CD4-positive, alpha-beta memory T cell (primary cell): ENCODE data around the gene SCO2. TPM values are rescaled to one million over a fixed set of nuclear protein-coding genes. Genes with fewer than 3 reads are reported as not detected.

Source experiments
- CTCF ChIA-PET: fragments of 350-600 bp; sonication (Branson Sonifier 250); formaldehyde crosslinking; loops from one replicate; lab custom pipeline; 2021; ENCODE audit warnings: inconsistent platforms; ENCODE audit not compliant: partially characterized antibody; lab: Charles Lee
- POLR2A ChIA-PET: fragments of 350-600 bp; sonication (Branson Sonifier 250); formaldehyde crosslinking; loops from one replicate; lab custom pipeline; 2021; ENCODE audit not compliant: partially characterized antibody; lab: Charles Lee
- DNase-seq, 5 donors: peaks; one replicate each; pipeline versions ENCODE4 v3.0.0 to v3.0.0-alpha.2; 2020 to 2022; ENCODE audit warnings: mixed read lengths in 1 of 5
- H3K27ac ChIP-seq: one replicate; pipeline ENCODE4 v1.7.0; 2013; ENCODE audit warnings: low read depth, low read length
- H3K27me3 ChIP-seq: 2 replicates; pipeline ENCODE4 v1.7.0; 2013; ENCODE audit warnings: mild to moderate bottlenecking, low read length, moderate library complexity; ENCODE audit not compliant: insufficient read depth
- H3K36me3 ChIP-seq: 2 replicates; pipeline ENCODE4 v1.7.0; 2013; ENCODE audit warnings: mild to moderate bottlenecking, low read length, moderate library complexity; ENCODE audit not compliant: insufficient read depth
- H3K4me1 ChIP-seq: 2 replicates; pipeline ENCODE4 v1.7.0; 2013; ENCODE audit warnings: mild to moderate bottlenecking, low read length, moderate library complexity; ENCODE audit not compliant: insufficient read depth
- H3K4me3 ChIP-seq, 2 donors: one replicate each; pipeline ENCODE4 v1.7.0; 2013; ENCODE audit warnings: low read length in 2 of 2, mild to moderate bottlenecking in 1 of 2
- H3K9me3 ChIP-seq, 2 donors: one replicate each; pipeline ENCODE4 v1.7.0; 2013; ENCODE audit warnings: low read length in 2 of 2, control low read depth in 1 of 2; ENCODE audit not compliant: control insufficient read depth in 1 of 2
- H3K27ac Mint-ChIP-seq, 7 donors: one replicate each; pipeline ENCODE4 v1.8.0; 2020 to 2021; ENCODE audit warnings: mixed read lengths in 7 of 7, mild to moderate bottlenecking in 6 of 7, inconsistent platforms in 3 of 7, moderate library complexity in 3 of 7
- H3K27me3 Mint-ChIP-seq, 2 donors: one replicate each; pipeline ENCODE4 v1.8.0; 2020 to 2021; ENCODE audit warnings: mixed read lengths in 2 of 2
- H3K36me3 Mint-ChIP-seq, 2 donors: one replicate each; pipeline ENCODE4 v1.8.0; 2020 to 2021; ENCODE audit warnings: mixed read lengths in 2 of 2, inconsistent platforms in 1 of 2, mild to moderate bottlenecking in 1 of 2
- H3K4me1 Mint-ChIP-seq, 4 donors: one replicate each; pipeline ENCODE4 v1.8.0; 2020 to 2021; ENCODE audit warnings: mixed read lengths in 4 of 4, mild to moderate bottlenecking in 1 of 4
- H3K4me3 Mint-ChIP-seq, 8 donors: one replicate each; pipeline ENCODE4 v1.8.0; 2020 to 2021; ENCODE audit warnings: mixed read lengths in 8 of 8, mild to moderate bottlenecking in 7 of 8, moderate library complexity in 6 of 8, inconsistent platforms in 3 of 8
- H3K9me3 Mint-ChIP-seq, 8 donors: one replicate each; pipeline ENCODE4 v1.8.0; 2020 to 2021; ENCODE audit warnings: mixed read lengths in 8 of 8, mild to moderate bottlenecking in 5 of 8, inconsistent platforms in 3 of 8, moderate library complexity in 1 of 8
- intact Hi-C: fragments of 100-400 bp; cut with micrococcal nuclease; formaldehyde crosslinking; loops from one replicate; pipeline ENCODE4 v1.15.1; 2023
- polyA plus RNA-seq, 2 donors: library from polyadenylated mRNA; unstranded; fragments of 300-500 nt; fragmentation: Illumina TruSeq; gene quantifications; one replicate each; pipeline ENCODE4 v1.2.3, GENCODE V29; 2021
- total RNA-seq, 2 experiments: library from RNA; stranded (reverse); gene quantifications; one replicate each; pipeline ENCODE4 v1.2.3, GENCODE V29; 2021

SCO2 gene
- total and polyA plus RNA-seq, 4 experiments from 2014 or later = 3.6 to 8.1 TPM; not detected in 2

DNA sequence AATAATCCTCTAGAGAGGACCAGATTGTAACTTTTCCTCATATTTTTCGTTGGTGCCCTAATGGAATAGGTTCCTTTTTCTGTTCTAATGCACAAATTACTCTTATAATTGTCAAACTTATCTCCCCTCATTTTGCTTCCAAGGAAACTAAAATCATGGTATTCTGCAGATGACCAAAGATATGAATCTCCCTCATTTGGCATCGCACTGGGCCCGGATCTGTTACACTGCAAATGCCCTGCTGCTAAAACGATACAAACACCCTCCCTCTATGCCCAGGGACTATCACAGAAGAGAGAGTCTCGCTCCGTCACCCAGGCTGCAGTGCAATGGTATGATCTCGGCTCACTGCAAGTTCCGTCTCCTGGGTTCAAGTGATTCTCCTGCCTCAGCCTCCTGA is 27.9 kb upstream of the SCO2 start:
- Mint-ChIP-seq H3K9me3 (no peaks in the 10 kb centered on the region), H3K36me3 (no peaks in the 10 kb centered on the region), H3K4me1 (peaks cover 10 to 18% (median 14%) of the 10 kb centered on the region in 4 donors), H3K4me3 (no peak overlapping the region), H3K27ac (no peak overlapping the region), H3K27me3 (no peaks in the 10 kb centered on the region)
- Histone ChIP-seq H3K9me3 (no peaks in the 10 kb centered on the region), H3K4me1 (peaks cover 21% of the 10 kb centered on the region), H3K4me3 (no peak overlapping the region), H3K27ac (no peak overlapping the region), H3K27me3 (no peaks in the 10 kb centered on the region), H3K36me3 (no peaks in the 10 kb centered on the region)
- intact Hi-C loops = no loop called here
- DNase-seq = no peak
- CTCF ChIA-PET = interaction anchor here (1.0 to 1.4 kb wide), 2 partner anchors 10 to 301 kb away, joined by 3 to 6 read pairs; partner anchors contain the start of gene SYCE3
- POLR2A ChIA-PET = interaction anchor here (6.8 kb wide), 1 partner anchor 26 kb away, joined by 151 read pairs; the partner anchor contains the start of genes SCO2 and TYMP

DNA sequence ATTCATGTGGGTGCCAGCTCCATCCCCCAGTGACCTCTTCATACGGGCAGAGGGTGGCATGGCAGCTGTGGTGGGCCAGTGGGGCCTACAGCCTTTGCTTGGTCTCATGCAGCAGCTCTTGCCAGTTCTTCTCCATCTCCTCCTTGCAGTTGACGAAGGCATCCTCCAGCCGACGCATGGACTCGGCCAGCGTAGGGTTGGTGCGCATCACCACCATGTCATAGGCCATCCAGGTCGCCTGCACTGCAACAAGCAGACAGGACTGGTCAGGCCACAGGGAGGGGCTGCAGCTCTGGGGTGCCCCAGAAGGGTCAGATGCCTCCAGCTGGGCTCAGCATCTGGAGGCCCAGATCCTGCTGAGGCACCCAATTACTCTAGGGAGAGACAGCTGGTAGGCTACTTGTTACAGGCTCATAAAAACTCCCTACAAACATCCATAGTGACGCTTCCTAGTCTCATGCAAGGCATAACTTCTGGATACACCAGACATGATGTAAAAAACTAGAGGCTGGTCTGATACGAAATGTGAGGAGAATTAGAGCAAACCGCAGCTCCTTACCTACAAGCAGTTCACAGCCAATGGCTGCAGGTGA is 25.9 kb upstream of the SCO2 start:
- H3K36me3 ChIP-seq = no peaks in the 10 kb centered on the region
- Mint-ChIP-seq H3K27me3 (no peaks in the 10 kb centered on the region), H3K4me3 (peak overlapping the region in 5 of 8 donors; percentile 28 to 76 (median 40)), H3K9me3 (no peaks in the 10 kb centered on the region), H3K36me3 (no peaks in the 10 kb centered on the region), H3K27ac (peak overlapping the region in 3 of 7 donors; percentile 12 to 48 (median 32)), H3K4me1 (peaks cover 12 to 26% (median 18%) of the 10 kb centered on the region in 4 donors)
- no peak for DNase-seq
- H3K27ac ChIP-seq = no peak overlapping the region
- POLR2A ChIA-PET = interaction anchor here (1.1 to 6.8 kb wide), 6 partner anchors 12 to 69 kb away, joined by 7 to 151 read pairs (median 12); partner anchors contain the start of genes CHKB, SCO2, SYCE3 and TYMP
- CTCF ChIA-PET = interaction anchor here (1.0 to 4.8 kb wide), 7 partner anchors 12 to 69 kb away, joined by 3 to 32 read pairs (median 5); partner anchors contain the start of genes SCO2 and SYCE3
- intact Hi-C loops = no loop called here
- peaks cover 27% of the 10 kb centered on the region for H3K4me1 ChIP-seq
- no peaks in the 10 kb centered on the region for H3K27me3 ChIP-seq
- no peaks in the 10 kb centered on the region for H3K9me3 ChIP-seq
- H3K4me3 ChIP-seq = no peak overlapping the region

DNA sequence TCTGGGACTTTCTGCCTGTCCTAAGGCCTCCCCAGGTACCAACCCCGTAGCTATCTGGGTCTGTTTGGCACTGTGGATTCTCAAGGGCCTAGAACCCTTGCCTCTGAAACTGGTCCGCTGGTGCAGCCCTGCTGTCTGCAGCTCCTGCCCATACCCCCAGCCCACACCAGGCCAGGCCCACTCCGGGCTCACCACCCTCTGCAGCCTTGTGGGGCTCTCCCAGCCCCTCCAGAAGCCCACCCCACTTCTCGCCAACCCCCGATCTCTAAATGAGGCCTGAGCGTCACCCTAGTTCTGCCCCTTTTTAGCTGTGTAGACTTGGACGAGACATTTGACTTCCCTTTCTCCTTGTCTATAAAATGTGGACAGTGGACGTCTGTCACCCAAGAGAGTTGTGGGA is 25.0 kb upstream of the SCO2 start:
- H3K9me3 ChIP-seq = no peaks in the 10 kb centered on the region
- intact Hi-C loops = no loop called here
- POLR2A ChIA-PET = interaction anchor here (0.8 to 6.8 kb wide), 8 partner anchors 11 to 78 kb away, joined by 3 to 151 read pairs (median 10); partner anchors contain the start of genes ARSA, CHKB, MAPK8IP2 and SCO2
- H3K9me3 Mint-ChIP-seq = no peaks in the 10 kb centered on the region
- H3K27ac ChIP-seq = no peak overlapping the region
- H3K27me3 Mint-ChIP-seq = no peaks in the 10 kb centered on the region
- H3K4me1 ChIP-seq = peaks cover 36% of the 10 kb centered on the region
- H3K4me1 Mint-ChIP-seq = peaks cover 18 to 34% (median 26%) of the 10 kb centered on the region in 4 donors
- no peaks in the 10 kb centered on the region for H3K36me3 Mint-ChIP-seq
- no peaks in the 10 kb centered on the region for H3K27me3 ChIP-seq
- no peak overlapping the region for H3K4me3 ChIP-seq
- DNase-seq = no peak
- CTCF ChIA-PET = interaction anchor here (1.0 to 4.8 kb wide), 7 partner anchors 11 to 70 kb away, joined by 3 to 32 read pairs (median 5); partner anchors contain the start of genes SCO2 and SYCE3
- peak overlapping the region in 6 of 7 donors; percentile 32 to 77 (median 73) for H3K27ac Mint-ChIP-seq
- no peaks in the 10 kb centered on the region for H3K36me3 ChIP-seq
- H3K4me3 Mint-ChIP-seq = peak overlapping the region; percentile 6 to 83 (median 78)

DNA sequence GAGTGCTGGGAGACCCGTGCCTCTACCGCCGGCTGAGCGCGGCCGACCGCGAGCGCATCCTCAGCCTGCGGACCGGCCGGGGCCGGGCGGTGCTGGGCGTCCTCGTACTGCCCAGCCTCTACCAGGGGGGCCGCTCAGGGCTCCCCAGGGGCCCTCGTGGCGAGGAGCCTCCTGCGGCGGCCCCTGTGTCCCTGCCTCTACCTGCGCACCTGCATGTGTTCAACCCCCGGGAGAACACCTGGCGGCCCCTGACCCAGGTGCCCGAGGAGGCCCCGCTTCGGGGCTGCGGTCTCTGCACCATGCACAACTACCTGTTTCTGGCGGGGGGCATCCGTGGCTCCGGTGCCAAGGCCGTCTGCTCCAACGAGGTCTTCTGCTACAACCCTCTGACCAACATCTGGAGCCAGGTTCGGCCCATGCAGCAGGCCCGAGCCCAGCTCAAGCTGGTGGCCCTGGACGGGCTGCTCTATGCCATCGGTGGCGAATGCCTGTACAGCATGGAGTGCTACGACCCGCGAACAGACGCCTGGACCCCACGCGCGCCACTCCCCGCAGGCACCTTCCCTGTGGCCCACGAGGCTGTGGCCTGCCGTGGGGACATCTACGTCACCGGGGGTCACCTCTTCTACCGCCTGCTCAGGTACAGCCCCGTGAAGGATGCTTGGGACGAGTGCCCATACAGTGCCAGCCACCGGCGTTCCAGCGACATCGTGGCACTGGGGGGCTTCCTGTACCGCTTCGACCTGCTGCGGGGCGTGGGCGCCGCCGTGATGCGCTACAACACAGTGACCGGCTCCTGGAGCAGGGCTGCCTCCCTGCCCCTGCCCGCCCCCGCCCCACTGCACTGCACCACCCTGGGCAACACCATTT is 23.8 kb upstream of the SCO2 start:
- H3K9me3 ChIP-seq = no peaks in the 10 kb centered on the region
- H3K4me1 ChIP-seq = peaks cover 48% of the 10 kb centered on the region
- DNase-seq = no peak
- peak overlapping the region; percentile 29 to 73 for H3K4me3 ChIP-seq
- H3K27ac ChIP-seq = peak overlapping the region; percentile 74
- intact Hi-C loops = loop anchor here (1.0 to 5.0 kb wide), 2 partner anchors 24 to 42 kb away; partner anchors contain the start of genes LMF2, NCAPH2 and SCO2
- ChIA-PET CTCF (interaction anchor here (0.8 to 4.8 kb wide), 11 partner anchors 10 to 75 kb away, joined by 3 to 32 read pairs (median 6); partner anchors contain the start of genes SCO2 and SYCE3), POLR2A (interaction anchor here (0.8 to 6.8 kb wide), 26 partner anchors 8 to 362 kb away, joined by 3 to 151 read pairs (median 6); partner anchors contain the start of genes ARSA, CHKB, CPT1B and HDAC10)
- H3K27me3 Mint-ChIP-seq = no peaks in the 10 kb centered on the region
- H3K36me3 ChIP-seq = no peaks in the 10 kb centered on the region
- H3K4me1 Mint-ChIP-seq = peaks cover 24 to 47% (median 35%) of the 10 kb centered on the region in 4 donors
- H3K36me3 Mint-ChIP-seq = no peaks in the 10 kb centered on the region
- peak overlapping the region in 6 of 7 donors; percentile 57 to 82 (median 76) for H3K27ac Mint-ChIP-seq
- peak overlapping the region; percentile 70 to 84 (median 78) for H3K4me3 Mint-ChIP-seq
- no peaks in the 10 kb centered on the region for H3K27me3 ChIP-seq
- no peaks in the 10 kb centered on the region for H3K9me3 Mint-ChIP-seq

DNA sequence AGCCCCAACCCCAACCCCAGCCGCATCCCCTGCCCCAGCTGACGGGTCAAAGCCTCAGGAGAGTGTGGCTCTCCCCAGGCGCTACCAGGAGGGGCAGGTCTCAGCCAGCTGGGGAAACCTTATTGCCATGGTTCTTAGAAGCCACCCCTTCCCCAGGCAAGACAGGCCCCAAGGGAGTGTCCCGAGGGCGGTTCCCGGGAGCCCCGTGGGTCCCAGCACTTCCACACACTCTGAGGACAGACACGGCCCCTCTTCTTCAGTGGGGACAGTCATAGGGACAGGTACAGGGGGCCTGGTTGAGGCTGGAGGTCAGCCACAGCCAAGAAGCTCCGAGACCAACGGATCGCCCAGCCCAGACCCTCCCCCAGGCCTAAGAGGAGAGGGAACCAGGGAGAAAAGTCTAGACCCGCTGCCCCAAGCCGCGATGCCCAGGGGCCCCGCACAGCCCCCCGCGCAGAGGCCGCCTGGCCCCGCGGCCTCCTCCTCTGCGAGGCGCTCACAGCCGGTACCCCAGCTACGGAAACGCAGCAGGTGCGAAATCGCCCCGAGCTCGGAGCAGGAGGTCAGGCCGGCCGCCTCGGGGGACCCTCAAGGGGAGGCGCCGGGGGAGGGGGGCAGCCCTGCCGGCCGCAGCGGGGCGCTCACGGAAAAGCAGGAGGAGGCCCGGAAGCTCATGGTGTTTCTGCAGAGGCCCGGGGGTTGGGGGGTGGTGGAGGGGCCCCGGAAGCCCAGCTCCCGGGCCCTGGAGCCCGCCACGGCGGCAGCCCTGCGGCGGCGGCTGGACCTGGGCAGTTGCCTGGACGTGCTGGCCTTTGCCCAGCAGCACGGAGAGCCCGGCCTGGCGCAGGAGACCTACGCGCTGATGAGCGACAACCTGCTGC is 22.9 kb upstream of the SCO2 start:
- Mint-ChIP-seq H3K4me1 (peaks cover 24 to 47% (median 35%) of the 10 kb centered on the region in 4 donors), H3K4me3 (peak overlapping the region; percentile 41 to 78 (median 72))
- POLR2A ChIA-PET = interaction anchor here (0.6 to 6.8 kb wide), 24 partner anchors 9 to 361 kb away, joined by 3 to 151 read pairs (median 6); partner anchors contain the start of genes ARSA, CHKB, CPT1B and HDAC10

More for the DNA sequence above, 22.9 kb upstream of the SCO2 start:
- CTCF ChIA-PET = interaction anchor here (0.8 to 4.8 kb wide), 13 partner anchors 8 to 76 kb away, joined by 3 to 32 read pairs (median 5); partner anchors contain the start of genes SCO2 and SYCE3
- Histone ChIP-seq H3K27me3 (no peaks in the 10 kb centered on the region), H3K4me3 (peak overlapping the region; percentile 29 to 73), H3K27ac (peak overlapping the region; percentile 74), H3K4me1 (peaks cover 53% of the 10 kb centered on the region), H3K36me3 (no peaks in the 10 kb centered on the region), H3K9me3 (no peaks in the 10 kb centered on the region)
- H3K27ac Mint-ChIP-seq = peak overlapping the region in 6 of 7 donors; percentile 71 to 90 (median 82)
- DNase-seq = peak; percentile 61 to 71 (median 66)
- no peaks in the 10 kb centered on the region for H3K36me3 Mint-ChIP-seq
- intact Hi-C loops = loop anchor here (1.0 to 5.0 kb wide), 2 partner anchors 23 to 41 kb away; partner anchors contain the start of genes LMF2, NCAPH2 and SCO2
- H3K27me3 Mint-ChIP-seq = no peaks in the 10 kb centered on the region
- H3K9me3 Mint-ChIP-seq = no peaks in the 10 kb centered on the region
